Posterior vena cava (tissue), 2 donors: Measurements from ENCODE around the gene BMX. TPM values are rescaled to one million over a fixed set of nuclear protein-coding genes. Genes with fewer than 3 reads are reported as not detected.

Source experiments
- DNase-seq: peaks from one replicate; pipeline ENCODE4 v3.0.0-alpha.2; 2020; ENCODE audit warnings: low spot score
- intact Hi-C, 2 donors: fragments of 100-400 bp; cut with DNase I; formaldehyde crosslinking; loops; one replicate each; pipeline versions ENCODE4 v1.14.1 to v1.14.2; 2022 to 2023
- total RNA-seq, 2 donors: library from RNA; stranded (reverse); fragmentation: NEBNext Ultra II Directional; extraction: Animal tissue kit (Norgen Biotek cat#: 25700); gene quantifications; one replicate each; pipeline ENCODE4 v1.2.1, GENCODE V29; 2021
- donor health status: DM: yes; HTN: yes; CAD: no.
- donor health status: DM: yes; HTN: yes; CAD: no.

The BMX gene
- total RNA-seq, 2 donors from 2014 or later: 4.4 to 7.0 TPM

GRCh38 chrX:15564981-15565579, 64.5 kb downstream of the BMX start:
- intact Hi-C loops: no loop called here
- DNase-seq: peak; percentile 81

- intact Hi-C loops: no loop called here
- no peak for DNase-seq
Observed at GRCh38 chrX:15566244-15566643, 65.6 kb downstream of the BMX start.

- DNase-seq: no peak
- intact Hi-C loops: no loop called here
Observed at GRCh38 chrX:15567267-15567666, 66.7 kb downstream of the BMX start.

- intact Hi-C loops: no loop called here
Observed at GRCh38 chrX:15567886-15568616, 67.4 kb downstream of the BMX start.

GRCh38 chrX:15570145-15570544, 69.5 kb downstream of the BMX start:
- intact Hi-C loops: no loop called here

More at GRCh38 chrX:15567886-15568616, 67.4 kb downstream of the BMX start:
- DNase-seq: no peak

GRCh38 chrX:15574017-15574416, 73.4 kb downstream of the BMX start:
- DNase-seq: no peak
- intact Hi-C loops: no loop called here

More at GRCh38 chrX:15570145-15570544, 69.5 kb downstream of the BMX start:
- no peak for DNase-seq

- intact Hi-C loops: no loop called here
- no peak for DNase-seq
Observed at GRCh38 chrX:15576019-15576418, 75.4 kb downstream of the BMX start.

GRCh38 chrX:15579778-15580747, 79.5 kb downstream of the BMX start:
- DNase-seq: no peak

GRCh38 chrX:15594371-15594770, 93.8 kb downstream of the BMX start:
- intact Hi-C loops: no loop called here
- no peak for DNase-seq

More at GRCh38 chrX:15579778-15580747, 79.5 kb downstream of the BMX start:
- intact Hi-C loops: no loop called here

- no peak for DNase-seq
- intact Hi-C loops: no loop called here
Observed at GRCh38 chrX:15598026-15598425, 97.4 kb downstream of the BMX start.

GRCh38 chrX:15599461-15599860, 98.9 kb downstream of the BMX start:
- no peak for DNase-seq
- intact Hi-C loops: no loop called here

- intact Hi-C loops: no loop called here
- DNase-seq: no peak
Observed at GRCh38 chrX:15600049-15600448, 99.4 kb downstream of the BMX start.

- DNase-seq: no peak
- intact Hi-C loops: no loop called here
Observed at GRCh38 chrX:15600745-15601144, 100.1 kb downstream of the BMX start, which contains the start of gene ACE2. Gene ACE2 (minus strand): TSS chrX:15600960. CDS start chrX:15600911, 49 bp downstream.

GRCh38 chrX:15601932-15602331, 101.3 kb downstream of the BMX start:
- intact Hi-C loops: no loop called here
- DNase-seq: no peak

- no peak for DNase-seq
- intact Hi-C loops: no loop called here
Observed at GRCh38 chrX:15602761-15603160, 102.2 kb downstream of the BMX start.

- intact Hi-C loops: no loop called here
- no peak for DNase-seq
Observed at GRCh38 chrX:15605226-15605625, 104.6 kb downstream of the BMX start.
